ENCODE data around the gene FMO1. TPM values are rescaled to one million over a fixed set of nuclear protein-coding genes. Genes with fewer than 3 reads are reported as not detected.

Gene FMO1
- total RNA-seq, 1 donor from 2014 or later = 0.49 TPM

DNA sequence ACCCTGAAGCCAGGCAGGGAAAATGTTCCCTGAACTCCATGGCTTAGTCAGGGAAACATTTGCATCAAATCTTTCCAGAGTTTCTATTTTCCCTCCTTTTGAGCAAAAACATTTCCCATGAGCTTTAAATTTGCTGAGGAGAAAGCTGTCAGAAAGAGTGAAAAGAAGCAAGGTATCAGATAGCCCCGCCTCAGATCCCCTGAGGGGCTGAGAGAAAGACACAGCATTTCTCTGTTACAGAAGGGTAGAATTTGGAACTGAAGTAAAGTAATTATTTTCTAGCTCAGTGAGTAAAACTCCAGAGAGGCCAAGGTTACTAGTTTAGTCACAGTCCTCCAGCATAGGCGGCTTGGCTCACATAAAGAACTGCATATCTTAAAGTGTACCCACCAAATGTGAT lies 10.6 kb downstream of the FMO1 start:
- H3K36me3 ChIP-seq = no peaks in the 10 kb centered on the region
- peaks cover 21% of the 10 kb centered on the region for H3K27me3 ChIP-seq (ENCODE audit: low read depth)
- H3K4me1 ChIP-seq = peaks cover 17% of the 10 kb centered on the region
- no peak for DNase-seq
- no peak overlapping the region for H3K4me3 ChIP-seq
- TF ChIP-seq, protein P1, sequence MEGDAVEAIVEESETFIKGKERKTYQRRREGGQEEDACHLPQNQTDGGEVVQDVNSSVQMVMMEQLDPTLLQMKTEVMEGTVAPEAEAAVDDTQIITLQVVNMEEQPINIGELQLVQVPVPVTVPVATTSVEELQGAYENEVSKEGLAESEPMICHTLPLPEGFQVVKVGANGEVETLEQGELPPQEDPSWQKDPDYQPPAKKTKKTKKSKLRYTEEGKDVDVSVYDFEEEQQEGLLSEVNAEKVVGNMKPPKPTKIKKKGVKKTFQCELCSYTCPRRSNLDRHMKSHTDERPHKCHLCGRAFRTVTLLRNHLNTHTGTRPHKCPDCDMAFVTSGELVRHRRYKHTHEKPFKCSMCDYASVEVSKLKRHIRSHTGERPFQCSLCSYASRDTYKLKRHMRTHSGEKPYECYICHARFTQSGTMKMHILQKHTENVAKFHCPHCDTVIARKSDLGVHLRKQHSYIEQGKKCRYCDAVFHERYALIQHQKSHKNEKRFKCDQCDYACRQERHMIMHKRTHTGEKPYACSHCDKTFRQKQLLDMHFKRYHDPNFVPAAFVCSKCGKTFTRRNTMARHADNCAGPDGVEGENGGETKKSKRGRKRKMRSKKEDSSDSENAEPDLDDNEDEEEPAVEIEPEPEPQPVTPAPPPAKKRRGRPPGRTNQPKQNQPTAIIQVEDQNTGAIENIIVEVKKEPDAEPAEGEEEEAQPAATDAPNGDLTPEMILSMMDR (IDR thresholded peaks at IDR 0.05; ENCODE audit: borderline replicate concordance) = no peak
- H3K27ac ChIP-seq (replicated peaks) = peak overlapping the region; percentile 51
- intact Hi-C loops (cut with micrococcal nuclease) = no loop called here
- no peaks in the 10 kb centered on the region for H3K9me3 ChIP-seq (replicated peaks)

DNA sequence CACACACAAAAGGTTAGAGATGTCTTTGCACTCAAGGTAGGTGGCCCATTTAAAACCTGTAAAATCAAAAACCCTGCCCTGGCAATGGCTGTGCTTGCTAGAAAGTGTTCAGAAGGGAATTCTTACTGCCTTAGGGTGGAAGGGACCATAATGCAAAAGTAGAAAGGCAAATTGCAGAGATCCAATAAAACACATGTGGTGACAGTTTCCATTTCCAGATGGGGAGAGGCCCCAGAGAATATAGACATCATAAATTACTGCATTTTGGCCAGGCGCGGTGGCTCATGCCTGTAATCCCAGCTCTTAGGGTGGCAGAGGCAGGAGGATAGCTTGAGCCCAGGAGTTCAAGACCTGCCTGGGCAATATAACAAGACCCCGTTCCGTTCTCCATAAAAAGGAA lies 13.0 kb downstream of the FMO1 start:
- DNase-seq = no peak
- Histone ChIP-seq H3K4me1 (peaks cover 17% of the 10 kb centered on the region), H3K27ac (replicated peaks) (no peak overlapping the region), H3K27me3 (ENCODE audit: low read depth) (peaks cover 7% of the 10 kb centered on the region), H3K4me3 (no peak overlapping the region), H3K36me3 (no peaks in the 10 kb centered on the region), H3K9me3 (replicated peaks) (no peaks in the 10 kb centered on the region)
- TF ChIP-seq, protein P1 (IDR thresholded peaks at IDR 0.05; ENCODE audit: borderline replicate concordance) = no peak
- intact Hi-C loops (cut with micrococcal nuclease) = no loop called here

DNA sequence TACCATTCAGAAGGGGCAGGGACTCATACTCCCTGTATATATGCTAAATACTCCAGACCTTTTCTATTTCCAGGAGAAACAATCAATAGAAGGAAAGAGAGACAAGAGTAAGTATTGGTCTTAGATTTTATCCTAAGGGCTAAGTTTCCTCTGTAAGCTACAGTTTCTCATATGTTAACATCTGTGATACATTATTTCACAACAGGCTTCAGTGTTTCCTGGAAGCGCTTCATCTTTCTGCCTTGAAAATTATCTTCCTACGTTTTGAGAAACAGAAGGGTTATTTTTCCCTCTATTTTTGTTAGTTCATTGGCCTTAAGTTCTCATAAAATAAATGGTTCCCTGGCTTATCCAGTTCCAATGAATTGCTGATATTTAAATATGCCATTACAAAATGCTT lies 15.6 kb downstream of the FMO1 start:
- no peak for DNase-seq
- TF ChIP-seq, protein P1 (IDR thresholded peaks at IDR 0.05; ENCODE audit: borderline replicate concordance) = no peak
- Histone ChIP-seq H3K9me3 (replicated peaks) (no peaks in the 10 kb centered on the region), H3K4me1 (no peaks in the 10 kb centered on the region), H3K36me3 (no peaks in the 10 kb centered on the region), H3K4me3 (no peak overlapping the region), H3K27me3 (ENCODE audit: low read depth) (peaks cover 7% of the 10 kb centered on the region), H3K27ac (replicated peaks) (peak overlapping the region; percentile 17)
- intact Hi-C loops (cut with micrococcal nuclease) = no loop called here

DNA sequence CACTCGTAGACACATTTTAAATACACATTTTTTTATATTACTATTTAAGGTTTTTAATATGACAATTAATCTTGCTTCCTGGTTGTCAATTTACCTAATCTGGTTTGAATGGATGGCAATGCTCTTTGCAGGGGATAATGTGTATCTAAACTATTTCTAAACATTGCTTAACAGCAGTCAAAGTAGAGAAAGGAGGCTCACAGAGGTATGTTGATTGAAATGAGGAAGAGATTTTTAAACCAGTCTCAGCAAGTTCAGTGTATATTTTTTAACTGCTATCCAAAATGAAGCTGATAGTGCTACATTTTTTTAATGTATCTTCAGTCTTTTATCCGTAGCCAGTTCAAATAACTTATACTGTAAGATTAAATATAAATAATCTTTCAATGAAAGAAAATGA lies 17.4 kb downstream of the FMO1 start:
- no peak for DNase-seq
- Histone ChIP-seq H3K27ac (replicated peaks) (no peak overlapping the region), H3K27me3 (ENCODE audit: low read depth) (peaks cover 7% of the 10 kb centered on the region), H3K9me3 (replicated peaks) (no peaks in the 10 kb centered on the region), H3K36me3 (no peaks in the 10 kb centered on the region), H3K4me3 (no peak overlapping the region), H3K4me1 (no peaks in the 10 kb centered on the region)
- intact Hi-C loops (cut with micrococcal nuclease) = no loop called here
- TF ChIP-seq, protein P1 (IDR thresholded peaks at IDR 0.05; ENCODE audit: borderline replicate concordance) = no peak

DNA sequence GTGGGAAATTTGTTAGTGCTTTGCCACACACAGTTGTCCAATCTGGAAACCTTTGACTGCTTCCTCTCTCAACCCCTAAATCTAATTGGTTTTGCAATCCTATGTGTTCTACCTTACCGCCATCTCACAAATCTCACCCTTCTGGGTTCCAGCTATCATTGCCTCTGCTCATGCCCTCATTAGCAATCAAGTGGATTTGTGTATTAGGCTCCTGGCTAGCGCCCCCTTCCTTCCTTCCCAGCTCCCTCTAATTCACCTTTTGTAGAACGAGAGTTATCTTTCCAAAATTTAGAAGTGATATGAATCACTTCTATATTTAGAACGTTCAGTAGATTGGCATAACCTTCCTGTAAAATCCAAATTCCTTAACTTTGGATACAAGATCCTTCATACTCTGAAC lies 18.6 kb downstream of the FMO1 start:
- peaks cover 7% of the 10 kb centered on the region for H3K27me3 ChIP-seq (ENCODE audit: low read depth)
- TF ChIP-seq, protein P1 (IDR thresholded peaks at IDR 0.05; ENCODE audit: borderline replicate concordance) = no peak
- H3K9me3 ChIP-seq (replicated peaks) = no peaks in the 10 kb centered on the region
- DNase-seq = no peak
- no peak overlapping the region for H3K27ac ChIP-seq (replicated peaks)
- intact Hi-C loops (cut with micrococcal nuclease) = no loop called here
- no peak overlapping the region for H3K4me3 ChIP-seq
- no peaks in the 10 kb centered on the region for H3K36me3 ChIP-seq
- no peaks in the 10 kb centered on the region for H3K4me1 ChIP-seq

DNA sequence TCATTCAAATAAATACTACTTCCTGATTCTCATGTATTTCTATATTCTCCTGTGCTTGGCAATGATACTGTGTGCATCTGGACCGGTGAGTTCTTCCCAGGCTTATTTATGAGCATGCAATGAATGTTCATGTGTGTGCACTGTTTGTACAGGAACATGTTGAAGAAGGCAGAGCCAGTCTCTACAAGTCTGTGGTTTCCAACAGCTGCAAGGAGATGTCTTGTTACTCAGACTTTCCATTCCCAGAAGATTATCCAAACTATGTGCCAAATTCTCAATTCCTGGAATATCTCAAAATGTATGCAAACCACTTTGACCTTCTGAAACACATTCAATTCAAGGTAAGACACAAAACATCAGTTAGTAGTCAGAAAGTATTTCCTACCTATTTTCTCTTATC lies 19.1 kb downstream of the FMO1 start:
- intact Hi-C loops (cut with micrococcal nuclease) = no loop called here
- no peaks in the 10 kb centered on the region for H3K9me3 ChIP-seq (replicated peaks)
- TF ChIP-seq, protein P1 (IDR thresholded peaks at IDR 0.05; ENCODE audit: borderline replicate concordance) = no peak
- no peak overlapping the region for H3K4me3 ChIP-seq
- DNase-seq = no peak
- H3K27ac ChIP-seq (replicated peaks) = no peak overlapping the region
- peaks cover 2% of the 10 kb centered on the region for H3K27me3 ChIP-seq (ENCODE audit: low read depth)
- H3K4me1 ChIP-seq = no peaks in the 10 kb centered on the region
- no peaks in the 10 kb centered on the region for H3K36me3 ChIP-seq
